NCI-H2227 (cell line): ENCODE measurements around the gene KRTAP20-2.

ENCODE experiments used
- DNase-seq: peaks from one replicate; lab custom pipeline; 2025; ENCODE audit not compliant: unreplicated experiment; lab: John Stamatoyannopoulos, UW

Gene KRTAP20-2

DNA sequence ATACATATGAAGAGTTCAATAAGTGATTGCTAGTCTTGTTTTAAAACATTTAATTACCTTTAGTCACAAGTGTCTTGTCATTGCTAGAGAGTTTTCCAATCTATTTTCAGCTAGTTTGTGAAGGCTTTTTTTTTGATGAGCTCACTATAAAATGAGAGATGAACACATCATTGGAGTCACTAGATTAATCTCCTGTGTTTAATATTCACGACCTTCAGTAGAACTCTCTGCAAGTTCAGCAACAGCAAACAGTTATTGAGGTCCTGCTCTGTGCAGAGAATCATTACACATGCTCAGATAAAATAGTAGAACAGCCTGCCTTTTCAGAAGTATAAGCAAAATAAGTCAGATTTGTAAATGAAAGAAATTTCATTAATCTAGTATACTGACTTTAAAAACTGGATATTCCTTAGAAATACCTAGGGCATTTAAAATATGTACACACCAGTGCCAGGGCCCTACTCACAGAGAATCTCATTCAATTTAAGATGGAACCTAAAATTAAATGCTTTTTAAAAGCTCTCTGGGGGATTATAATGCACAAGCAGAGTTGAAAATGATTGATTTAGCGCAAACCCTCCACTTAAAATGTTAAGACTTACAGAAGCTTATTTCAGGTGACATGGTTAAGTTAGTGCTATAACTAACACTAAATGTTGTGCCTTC is 38.1 kb downstream of the KRTAP20-2 start:
- no peak for DNase-seq

DNA sequence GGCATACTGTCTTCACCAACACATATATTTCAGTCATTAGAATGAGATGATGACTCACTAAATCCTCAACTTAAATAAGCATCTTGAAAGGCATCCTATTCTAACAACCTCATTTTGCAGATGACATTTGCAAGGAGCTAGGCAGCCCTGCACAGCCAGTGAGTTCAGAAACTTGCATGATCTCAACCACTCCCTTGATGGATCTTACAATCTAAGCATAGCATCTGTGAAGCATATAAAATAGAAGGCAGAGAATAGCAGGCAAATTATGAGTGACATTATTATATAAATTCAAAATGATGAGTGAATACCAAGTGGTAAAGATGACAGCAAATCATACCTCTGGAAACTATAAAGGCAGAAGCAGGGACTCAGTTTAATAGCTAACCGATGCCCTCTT is 39.3 kb downstream of the KRTAP20-2 start:
- no peak for DNase-seq

DNA sequence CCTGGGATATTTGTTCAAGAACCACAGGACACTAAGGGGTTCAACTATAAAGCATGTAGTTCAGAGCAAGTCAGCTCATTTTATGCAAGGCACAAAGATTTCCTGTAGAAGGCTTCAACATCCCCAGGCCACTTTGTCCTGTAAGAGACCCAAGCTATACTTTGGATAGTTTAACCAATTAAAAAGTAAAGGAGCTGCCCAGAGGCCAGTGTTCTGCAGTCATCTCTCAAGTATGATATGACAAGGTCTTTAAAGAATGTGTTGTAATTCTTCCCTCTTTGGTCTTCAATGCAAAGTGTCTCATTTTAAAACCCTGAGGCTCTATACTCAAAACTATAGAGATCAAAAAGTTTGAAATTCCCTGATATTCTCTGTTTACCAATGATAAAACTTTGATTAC is 41.7 kb downstream of the KRTAP20-2 start:
- no peak for DNase-seq

DNA sequence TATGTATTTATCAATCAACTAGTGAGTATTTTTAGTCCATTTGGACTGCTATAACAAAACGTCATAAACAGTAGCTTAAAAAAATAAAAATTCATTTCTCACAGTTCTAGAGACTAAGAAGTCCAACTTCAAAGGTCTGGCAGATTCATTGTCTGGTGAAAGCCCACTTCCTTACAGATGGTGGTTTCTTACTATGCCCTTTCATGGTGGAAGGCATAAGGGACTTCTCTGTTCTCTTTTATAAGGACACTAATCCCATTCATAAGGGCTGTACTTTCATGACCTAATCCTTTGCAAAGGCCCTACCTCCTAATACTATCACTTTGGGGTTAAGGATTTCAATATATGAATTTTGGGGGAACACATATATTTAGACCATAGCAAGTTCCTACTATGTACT is 45.6 kb downstream of the KRTAP20-2 start:
- no peak for DNase-seq

DNA sequence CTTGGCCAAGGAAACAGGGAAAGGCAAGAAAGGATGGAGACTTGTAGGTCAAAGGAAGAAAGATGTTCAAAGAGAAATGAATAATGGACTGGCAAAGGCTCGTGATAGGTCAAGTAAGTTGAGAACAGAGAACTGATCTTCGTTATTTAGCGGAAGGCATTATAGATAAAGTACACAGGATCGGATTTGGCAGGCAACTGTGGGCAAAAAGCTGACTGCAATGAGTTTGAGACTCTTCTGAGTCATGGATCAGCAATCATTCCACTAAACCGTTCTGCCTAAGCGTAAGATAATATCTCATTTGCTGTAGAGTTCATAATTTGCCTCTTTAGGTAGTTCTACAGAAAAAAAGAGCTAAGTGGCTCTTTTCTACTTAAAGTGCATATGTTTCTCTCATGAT is 49.5 kb downstream of the KRTAP20-2 start:
- no peak for DNase-seq
